GM12878 (cell line): ENCODE measurements around the gene KAZN. TPM values are rescaled to one million over a fixed set of nuclear protein-coding genes. Genes with fewer than 3 reads are reported as not detected.

Experiments
- ATAC-seq: fragments of 200-7000 bp; cut with Tn5 transposase; 3 replicates; pipeline ENCODE4 v1.9.1; 2020; ENCODE audit warnings: mild to moderate bottlenecking, moderate library complexity
- BruUV-seq: library from RNA; stranded (reverse); fragments of 400-500 nt; replicated peaks from 2 replicates; lab custom pipeline; 2021; lab: Mats Ljungman, UMichigan
- CTCF ChIA-PET: fragments of 300-600 bp; sonication (Branson Sonifier 250); formaldehyde crosslinking; extraction: SDS; loops from one replicate; lab custom pipeline; 2021; ENCODE audit warnings: inconsistent platforms; lab: Yijun Ruan, JAX
- POLR2A ChIA-PET: fragments of 350-600 bp; formaldehyde crosslinking; extraction: SDS; loops from one replicate; lab custom pipeline; 2021; ENCODE audit warnings: inconsistent platforms; lab: Charles Lee
- RAD21 ChIA-PET: fragments of 300-600 bp; sonication (Branson Sonifier 250); formaldehyde crosslinking; loops from one replicate; lab custom pipeline; 2023; ENCODE audit warnings: antibody characterized with exemption; ENCODE audit not compliant: unreplicated experiment; lab: Charles Lee
- SMC1A ChIA-PET: fragments of 300-600 bp; sonication (Branson Sonifier 250); formaldehyde crosslinking; loops from one replicate; lab custom pipeline; 2023; ENCODE audit not compliant: unreplicated experiment, uncharacterized antibody; lab: Charles Lee
- DNase-seq: peaks from one replicate; pipeline ENCODE4 v3.0.0-alpha.2; 2011; ENCODE audit warnings: low read depth, low spot score
- FAIRE-seq: peaks from 3 replicates; lab custom pipeline; 2011; peaks lifted over from hg19 to GRCh38; lab: Jason Lieb, UNC
- H2AFZ ChIP-seq: 2 replicates; pipeline ENCODE4 v1.6.0; 2011; ENCODE audit warnings: low read depth, low read length, control low read depth; ENCODE audit not compliant: control insufficient read depth
- H3K27ac ChIP-seq: 2 replicates; pipeline ENCODE4 v1.5.1; 2011; ENCODE audit warnings: control low read depth; ENCODE audit not compliant: control insufficient read depth, insufficient read depth
- H3K27me3 ChIP-seq, 2 experiments: replicated peaks in 1 of 2; 2 replicates each; pipeline versions ENCODE4 v1.6.0 to v1.6.1; 2011; ENCODE audit warnings: low read length in 1 of 2; ENCODE audit not compliant: control insufficient read depth in 2 of 2, insufficient read depth in 2 of 2
- H3K36me3 ChIP-seq, 2 experiments: 2 replicates each; pipeline ENCODE4 v1.5.1; 2011; ENCODE audit warnings: low read length in 1 of 2; ENCODE audit not compliant: control insufficient read depth in 2 of 2, insufficient read depth in 2 of 2
- H3K4me1 ChIP-seq: 2 replicates; pipeline ENCODE4 v1.6.1; 2011; ENCODE audit warnings: mild to moderate bottlenecking, low read length, moderate library complexity, mixed read lengths; ENCODE audit not compliant: control insufficient read depth, insufficient read depth
- H3K4me2 ChIP-seq: 2 replicates; pipeline ENCODE4 v1.6.0; 2011; ENCODE audit warnings: control low read depth; ENCODE audit not compliant: control insufficient read depth, insufficient read depth
- H3K4me3 ChIP-seq: fragments of 200-600 bp; sonication (generic); 2 replicates; pipeline ENCODE4 v1.5.1; 2016
- H3K79me2 ChIP-seq: 2 replicates; pipeline ENCODE4 v1.6.0; 2011; ENCODE audit warnings: low read length; ENCODE audit not compliant: control insufficient read depth, insufficient read depth
- H3K9ac ChIP-seq: 2 replicates; pipeline ENCODE4 v1.8.0; 2011; ENCODE audit warnings: low read length, control low read depth, mixed read lengths; ENCODE audit not compliant: control insufficient read depth, insufficient read depth
- H3K9me3 ChIP-seq: replicated peaks from 3 replicates; pipeline ENCODE4 v1.5.1; 2011; ENCODE audit warnings: mild to moderate bottlenecking, low read length; ENCODE audit not compliant: control insufficient read depth, insufficient read depth
- H4K20me1 ChIP-seq: 2 replicates; pipeline ENCODE4 v1.6.0; 2011; ENCODE audit not compliant: control insufficient read depth, insufficient read depth
- BCL3 ChIP-seq: IDR thresholded peaks from 2 replicates; pipeline ENCODE4 v1.6.1; 2011; ENCODE audit warnings: borderline replicate concordance, low read depth, mild to moderate bottlenecking, moderate library complexity, low read length; ENCODE audit not compliant: insufficient read depth, poor library complexity, severe bottlenecking
- FOXM1 ChIP-seq: IDR thresholded peaks from 2 replicates; pipeline ENCODE4 v1.6.1; 2012; ENCODE audit warnings: low read depth, mild to moderate bottlenecking, inconsistent platforms, low read length, moderate library complexity
- MLLT1 ChIP-seq: fragments of 450-650 bp; IDR thresholded peaks from 2 replicates; pipeline ENCODE4 v1.6.1; 2016; ENCODE audit warnings: mild to moderate bottlenecking
- POU2F2 ChIP-seq: IDR thresholded peaks from 3 replicates; pipeline ENCODE4 v1.6.1; 2011; ENCODE audit warnings: low read depth, mild to moderate bottlenecking, low read length, borderline replicate concordance
- RELA ChIP-seq: fragments of 450-650 bp; IDR thresholded peaks from 2 replicates; pipeline ENCODE4 v1.8.0; 2014; ENCODE audit warnings: borderline replicate concordance; ENCODE audit not compliant: partially characterized antibody
- WGBS: methylation state at CpG from one replicate; pipeline ENCODE4 v1.1.6; 2016; ENCODE audit warnings: low lambda C conversion rate; ENCODE audit not compliant: insufficient replicate concordance, insufficient coverage; ENCODE audit errors: missing lambda C conversion rate; 5-methylcytosine and 5-hydroxymethylcytosine counted together
- in situ Hi-C: fragments of 300-500 bp; cut with MboI; formaldehyde crosslinking; loops from 9 replicates; pipeline ENCODE4 v1.14.3; 2018; ENCODE audit warnings: mixed read lengths
- intact Hi-C: fragments of 100-400 bp; cut with micrococcal nuclease; formaldehyde crosslinking; loops from one replicate; pipeline ENCODE4 v1.14.2; 2022; ENCODE audit not compliant: unreplicated experiment
- polyA plus RNA-seq, 11 experiments: library from polyadenylated mRNA; depleted of rRNA in 4 of 11; unstranded in 6 of 11; stranded (reverse) in 5 of 11; fragments of >200 nt; fragmentation: Nextera tagmentation in 4 of 11; fragmentation: Illumina TruSeq in 1 of 11; extraction: Ambion mirVana in 4 of 11; extraction: Trizol in 1 of 11; gene quantifications; 1 replicate in 1 of 11; 2 replicates in 10 of 11; pipeline versions ENCODE4 v1.2.1 to v1.2.3, GENCODE V29; 2011 to 2016; ENCODE audit warnings: inconsistent platforms in 2 of 11, missing spikeins in 2 of 11, low read depth in 1 of 11
- total RNA-seq, 4 experiments: library from RNA; depleted of rRNA in 3 of 4; stranded (reverse); fragments of >200 nt in 3 of 4; fragmentation: Illumina TruSeq in 1 of 4; extraction: Trizol in 1 of 4; gene quantifications; 2 replicates each; pipeline versions ENCODE4 v1.2.1 to v1.2.3, GENCODE V29; 2013 to 2021

Gene KAZN
- total and polyA plus RNA-seq, 10 of the 15 experiments (the other 5 are each of a cell fraction or from before 2014, with no cell fraction given), result 0.72 to 4.0 (median 1.2) TPM

- TF ChIP-seq FOXM1, result no peak
- TF ChIP-seq RELA, result no peak
- TF ChIP-seq MLLT1, result no peak
- TF ChIP-seq POU2F2, result no peak
- TF ChIP-seq BCL3, result no peak
- TF ChIP-seq, all 136 proteins: peak for 0
- WGBS, result 58% methylated on average over 10 of the region's 10 CpGs
- POLR2A ChIA-PET, result no interaction called here
- FAIRE-seq (no peak), ATAC-seq (no peak), DNase-seq (no peak)
- H3K27me3 ChIP-seq, result no peaks in the 10 kb centered on the region
- no peak overlapping the region for H3K27ac ChIP-seq
- SMC1A ChIA-PET, result no interaction called here
- no peaks in the 10 kb centered on the region for H3K36me3 ChIP-seq
- H3K4me2 ChIP-seq, result no peak overlapping the region
- RAD21 ChIA-PET, result no interaction called here
- H3K79me2 ChIP-seq, result no peaks in the 10 kb centered on the region
- in situ Hi-C loops, result no loop called here
- intact Hi-C loops, result loop anchor here (5.0 kb wide), 2 partner anchors 272 to 327 kb away; no protein-coding TSS in a partner anchor
- H3K9ac ChIP-seq, result no peak overlapping the region
- H3K4me1 ChIP-seq, result no peaks in the 10 kb centered on the region
- H2AFZ ChIP-seq, result no peak overlapping the region
- CTCF ChIA-PET, result interaction anchor here (1.0 to 1.1 kb wide), 2 partner anchors 252 to 272 kb away, joined by 3 to 4 read pairs; no protein-coding TSS in a partner anchor
- H3K4me3 ChIP-seq, result no peak overlapping the region
- H3K9me3 ChIP-seq, result no peaks in the 10 kb centered on the region
- BruUV-seq, result no TSS peak
- no peaks in the 10 kb centered on the region for H4K20me1 ChIP-seq
Observed at GRCh38 chr1:14775434-14775833, 176.9 kb downstream of the KAZN start.
